Measurements from ENCODE around the gene C6orf120.
"Not testable (repeated sequence)": the region's sequence is repeated elsewhere in the genome, so short reads cannot be mapped to it uniquely, and the experiment has no call there.

Gene C6orf120

GRCh38 chr6:169692516-169692915, 9.4 kb upstream of the C6orf120 start:
- no peak for DNase-seq (ENCODE audit: extremely low spot score)
- TF ChIP-seq, protein P1, sequence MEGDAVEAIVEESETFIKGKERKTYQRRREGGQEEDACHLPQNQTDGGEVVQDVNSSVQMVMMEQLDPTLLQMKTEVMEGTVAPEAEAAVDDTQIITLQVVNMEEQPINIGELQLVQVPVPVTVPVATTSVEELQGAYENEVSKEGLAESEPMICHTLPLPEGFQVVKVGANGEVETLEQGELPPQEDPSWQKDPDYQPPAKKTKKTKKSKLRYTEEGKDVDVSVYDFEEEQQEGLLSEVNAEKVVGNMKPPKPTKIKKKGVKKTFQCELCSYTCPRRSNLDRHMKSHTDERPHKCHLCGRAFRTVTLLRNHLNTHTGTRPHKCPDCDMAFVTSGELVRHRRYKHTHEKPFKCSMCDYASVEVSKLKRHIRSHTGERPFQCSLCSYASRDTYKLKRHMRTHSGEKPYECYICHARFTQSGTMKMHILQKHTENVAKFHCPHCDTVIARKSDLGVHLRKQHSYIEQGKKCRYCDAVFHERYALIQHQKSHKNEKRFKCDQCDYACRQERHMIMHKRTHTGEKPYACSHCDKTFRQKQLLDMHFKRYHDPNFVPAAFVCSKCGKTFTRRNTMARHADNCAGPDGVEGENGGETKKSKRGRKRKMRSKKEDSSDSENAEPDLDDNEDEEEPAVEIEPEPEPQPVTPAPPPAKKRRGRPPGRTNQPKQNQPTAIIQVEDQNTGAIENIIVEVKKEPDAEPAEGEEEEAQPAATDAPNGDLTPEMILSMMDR (IDR thresholded peaks at IDR 0.05; ENCODE audit: control extremely low read depth, extremely low read depth, low read depth, missing control alignments): no peak
- ChIA-PET CTCF (interaction anchor here (1.2 to 1.9 kb wide), 4 partner anchors 9 to 25 kb away, joined by 3 to 5 read pairs (median 3); partner anchors contain the start of genes C6orf120 and WDR27), POLR2A (no interaction called here)

GRCh38 chr6:169695131-169695530, 6.8 kb upstream of the C6orf120 start:
- TF ChIP-seq, protein P1 (IDR thresholded peaks at IDR 0.05; ENCODE audit: control extremely low read depth, extremely low read depth, low read depth, missing control alignments): no peak
- ChIA-PET POLR2A (interaction anchor here (0.6 kb wide), 1 partner anchor 16 kb away, joined by 3 read pairs; no protein-coding TSS in a partner anchor), CTCF (no interaction called here)
- DNase-seq (ENCODE audit: extremely low spot score): no peak

DNA sequence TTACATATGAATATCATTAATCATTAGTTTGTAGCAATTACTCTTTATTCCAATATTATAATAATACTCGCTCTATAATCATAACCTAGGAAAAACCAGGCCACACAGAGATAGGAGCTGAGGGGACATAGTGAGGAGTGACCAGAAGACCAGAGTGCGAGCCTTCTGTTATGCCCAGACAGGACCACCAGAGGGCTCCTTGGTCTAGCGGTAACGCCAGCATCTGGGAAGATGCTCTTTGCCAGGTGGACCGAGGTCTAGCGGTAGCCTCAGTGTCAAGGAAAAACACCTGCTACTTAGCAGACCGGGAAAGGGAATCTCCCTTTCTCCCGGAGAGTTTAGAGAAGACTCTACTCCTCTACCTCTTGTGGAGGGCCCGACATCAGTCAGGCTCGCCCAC, 4.8 kb upstream of the C6orf120 start:
- POLR2A ChIA-PET; CTCF ChIA-PET; DNase-seq (ENCODE audit: extremely low spot score): not testable (repeated sequence)

DNA sequence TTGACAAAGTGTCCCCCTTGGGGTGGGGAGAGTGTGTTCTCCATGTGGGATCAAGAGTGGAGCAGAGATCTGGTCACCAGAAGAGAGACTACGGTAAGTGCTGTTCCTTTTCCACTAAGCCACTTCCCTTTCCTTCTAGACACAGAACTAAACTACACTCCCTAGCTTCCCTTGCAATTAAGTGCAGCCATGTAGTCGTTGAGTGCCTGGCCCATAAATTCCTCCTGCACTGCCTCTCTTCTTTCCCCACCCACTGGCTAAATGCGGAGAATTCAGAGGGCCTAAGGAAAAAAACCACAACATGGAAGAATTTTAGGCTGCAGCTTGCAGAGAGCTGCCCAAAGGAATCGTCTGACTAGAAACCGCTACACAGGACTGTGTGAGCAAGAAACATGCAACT, 1.6 kb upstream of the C6orf120 start:
- TF ChIP-seq, protein P1 (IDR thresholded peaks at IDR 0.05; ENCODE audit: control extremely low read depth, extremely low read depth, low read depth, missing control alignments): no peak
- ChIA-PET CTCF (interaction anchor here (1.2 kb wide), 1 partner anchor 17 kb away, joined by 4 read pairs; no protein-coding TSS in a partner anchor), POLR2A (no interaction called here)
- DNase-seq (ENCODE audit: extremely low spot score): no peak

DNA sequence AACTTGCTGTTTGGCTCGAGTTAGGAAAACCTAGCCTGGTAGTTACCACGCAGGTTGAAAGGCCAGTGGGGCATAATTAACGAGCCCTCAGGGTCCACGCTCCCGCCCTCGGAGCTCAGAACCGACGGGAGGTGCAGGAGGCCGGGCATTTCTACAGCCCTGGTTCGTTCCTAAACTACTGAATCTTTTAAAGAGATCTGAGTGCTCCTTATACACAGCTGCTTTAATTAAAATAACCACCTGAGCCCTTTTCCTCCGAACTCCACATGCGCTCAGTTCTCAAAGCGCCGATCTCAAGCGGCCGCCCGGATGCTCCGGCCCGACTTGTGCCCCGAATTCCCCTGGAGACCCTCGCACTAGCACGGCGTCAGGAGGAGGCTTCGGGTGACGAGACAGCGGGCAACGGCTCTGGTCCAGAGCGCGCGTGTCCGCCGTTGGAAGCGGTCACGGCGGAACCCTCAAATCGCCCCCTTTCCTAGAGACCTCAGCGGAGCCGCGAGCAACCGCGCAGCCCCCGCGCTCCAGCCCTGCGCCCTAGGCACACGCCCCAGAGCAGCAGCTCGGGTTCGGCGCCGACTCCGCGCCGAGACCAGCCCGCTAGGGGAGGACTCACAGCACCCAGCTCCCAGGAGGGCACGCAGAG, 494 bp upstream of the C6orf120 start:
- DNase-seq (ENCODE audit: extremely low spot score): no peak
- CTCF ChIA-PET: interaction anchor here (0.9 to 1.6 kb wide), 5 partner anchors 9 to 130 kb away, joined by 3 to 5 read pairs (median 4); no protein-coding TSS in a partner anchor
- POLR2A ChIA-PET: interaction anchor here (1.0 to 1.9 kb wide), 4 partner anchors 9 to 23 kb away, joined by 3 to 5 read pairs (median 4); no protein-coding TSS in a partner anchor
- TF ChIP-seq, protein P1 (IDR thresholded peaks at IDR 0.05; ENCODE audit: control extremely low read depth, extremely low read depth, low read depth, missing control alignments): no peak

DNA sequence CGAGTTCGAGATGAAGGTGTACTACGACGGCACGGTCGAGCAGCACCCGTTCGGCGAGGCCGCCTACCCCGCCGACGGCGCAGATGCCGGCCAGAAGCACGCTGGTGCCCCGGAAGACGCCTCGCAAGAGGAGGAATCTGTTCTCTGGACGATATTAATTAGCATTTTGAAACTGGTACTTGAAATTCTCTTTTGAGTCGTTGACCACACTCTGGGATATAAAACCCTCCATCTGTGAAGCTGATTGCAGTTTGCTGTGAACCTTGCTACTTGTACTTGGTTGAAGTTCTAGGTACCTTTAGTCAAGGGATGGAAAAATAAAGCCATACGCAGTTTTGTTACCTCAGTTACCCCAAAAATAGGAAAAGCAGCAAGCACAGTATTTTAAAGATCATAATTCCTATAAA, 917 bp downstream of the C6orf120 start:
- ChIA-PET CTCF (interaction anchor here (1.6 to 3.6 kb wide), 3 partner anchors 18 to 46 kb away, joined by 3 to 15 read pairs (median 4); no protein-coding TSS in a partner anchor), POLR2A (interaction anchor here (1.9 kb wide), 1 partner anchor 19 kb away, joined by 5 read pairs; no protein-coding TSS in a partner anchor)
- DNase-seq (ENCODE audit: extremely low spot score): no peak
- TF ChIP-seq, protein P1 (IDR thresholded peaks at IDR 0.05; ENCODE audit: control extremely low read depth, extremely low read depth, low read depth, missing control alignments): no peak

- TF ChIP-seq, protein P1 (IDR thresholded peaks at IDR 0.05; ENCODE audit: control extremely low read depth, extremely low read depth, low read depth, missing control alignments): no peak
- ChIA-PET POLR2A (no interaction called here), CTCF (no interaction called here)
- DNase-seq (ENCODE audit: extremely low spot score): no peak
These were observed 5.8 kb downstream of the C6orf120 start for GRCh38 chr6:169707772-169708171.
